Kidney glomerular epithelial cell (primary cell): Measurements from ENCODE around the gene CIART.
"Not testable (repeated sequence)": the region's sequence is repeated elsewhere in the genome, so short reads cannot be mapped to it uniquely, and the experiment has no call there.

ENCODE experiments used
- DNase-seq: peaks from one replicate; lab custom pipeline; 2025; lab: John Stamatoyannopoulos, UW

CIART gene

GRCh38 chr1:150281758-150282557 lies at the start of gene CIART:
TSS of gene CIART (plus strand) at chr1:150282554. CDS start at chr1:150283268, 714 bp downstream.
- peak; percentile 98 for DNase-seq

GRCh38 chr1:150232921-150233320 lies 49.4 kb upstream of the CIART start:
- not testable (repeated sequence) for DNase-seq

DNA sequence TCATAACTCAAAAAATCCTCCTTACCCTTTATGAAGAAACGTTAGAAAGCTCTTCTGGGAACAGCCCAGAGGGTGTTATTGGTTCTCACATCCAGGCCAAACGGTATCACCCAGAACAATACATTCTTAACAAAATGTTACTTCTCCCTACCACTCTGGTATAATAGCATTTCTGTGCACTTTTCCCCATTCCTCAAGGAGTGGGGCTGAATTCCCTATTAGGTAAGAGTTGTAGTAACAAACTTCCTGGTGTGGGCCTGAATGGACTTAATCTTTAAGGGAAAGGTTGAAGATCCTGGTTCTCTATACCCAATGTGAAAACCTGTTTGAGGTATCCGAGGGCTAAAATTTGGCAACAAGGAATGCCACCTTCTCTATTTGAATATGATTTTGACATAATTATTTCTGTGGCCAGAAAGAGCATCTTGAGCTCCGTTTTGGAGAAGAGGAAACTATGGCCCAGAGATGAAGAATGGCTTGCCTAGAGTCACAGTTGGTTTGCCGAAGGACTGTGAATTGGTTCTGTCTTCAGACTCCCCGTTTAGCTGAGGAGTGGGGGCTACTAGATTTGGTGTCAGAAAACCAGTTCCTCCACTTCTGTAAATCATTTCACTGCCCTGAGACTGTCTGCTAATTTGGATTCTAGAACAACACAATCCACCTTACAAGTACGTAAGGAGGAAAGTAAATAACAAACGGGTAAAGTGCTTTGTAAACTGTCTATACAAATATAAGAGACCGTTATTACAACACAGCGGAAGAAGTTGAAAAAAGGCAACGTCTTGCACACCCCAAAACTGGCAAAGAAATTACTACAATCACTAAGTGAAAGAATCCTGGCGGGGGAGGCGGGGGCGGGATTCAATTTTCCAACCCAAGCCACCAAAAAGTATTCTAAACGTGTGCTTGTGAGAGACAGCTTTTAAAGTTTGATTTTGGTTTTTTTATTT lies 48.7 kb upstream of the CIART start:
- DNase-seq: no peak

DNA sequence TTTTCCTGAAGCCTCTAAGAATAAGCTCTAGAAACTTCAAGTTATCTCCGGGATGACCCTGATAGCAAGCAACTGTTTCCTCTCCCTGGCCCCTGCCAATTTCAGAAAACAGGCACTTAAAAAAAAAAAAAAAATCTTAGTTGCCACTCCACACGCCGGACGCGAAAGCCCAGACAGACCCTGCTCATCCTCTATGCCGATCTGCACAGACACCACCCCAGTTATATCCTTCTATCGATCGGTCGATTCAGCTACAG lies 48.1 kb upstream of the CIART start:
- DNase-seq: no peak

- DNase-seq: peak; percentile 51
These were observed 47.6 kb upstream of the CIART start for GRCh38 chr1:150234566-150235293.

GRCh38 chr1:150235294-150235851 lies 47.0 kb upstream of the CIART start:
- DNase-seq: no peak

DNA sequence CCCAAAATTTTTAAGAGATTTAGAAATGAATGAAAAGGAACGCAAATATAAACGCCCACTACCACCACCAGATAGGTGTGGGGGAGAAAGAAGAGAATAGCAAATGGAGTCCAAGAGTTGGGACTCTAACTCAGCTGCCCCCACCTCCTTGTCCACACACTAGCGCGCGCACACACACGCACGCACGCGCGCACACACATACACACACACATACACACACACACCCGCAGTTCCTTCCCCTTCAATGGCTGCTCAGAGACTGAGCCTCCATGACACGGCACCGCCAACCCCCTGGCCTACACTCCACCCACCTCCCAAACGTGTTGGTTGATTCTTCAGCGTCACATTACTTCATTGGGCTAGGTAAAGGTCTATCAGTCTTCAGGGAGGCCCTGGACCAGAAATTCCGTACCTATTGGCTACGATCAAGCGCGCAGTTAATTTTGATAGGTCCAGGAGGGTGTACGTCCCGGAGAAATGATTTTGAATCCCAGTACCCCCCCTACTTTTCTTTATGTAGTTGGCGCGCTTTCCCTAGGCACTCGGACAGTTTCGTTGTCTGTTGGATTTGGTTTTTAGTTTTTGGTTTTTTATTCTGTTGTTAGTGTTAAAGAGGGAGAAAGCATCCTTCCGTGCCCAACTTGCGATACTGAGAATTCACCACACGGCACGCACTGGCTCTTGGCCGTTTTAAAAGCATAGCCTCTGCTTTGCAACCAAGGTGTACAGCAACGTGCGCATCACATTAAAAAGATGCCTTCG lies 46.3 kb upstream of the CIART start, which contains the start of gene ANP32E:
Gene ANP32E (minus strand): TSS at position 261 of the 762 bp plus-strand sequence. CDS start 326 bp downstream, outside the sequence.
- DNase-seq: peak; percentile 99

GRCh38 chr1:150236614-150237100 lies 45.7 kb upstream of the CIART start:
- no peak for DNase-seq

DNA sequence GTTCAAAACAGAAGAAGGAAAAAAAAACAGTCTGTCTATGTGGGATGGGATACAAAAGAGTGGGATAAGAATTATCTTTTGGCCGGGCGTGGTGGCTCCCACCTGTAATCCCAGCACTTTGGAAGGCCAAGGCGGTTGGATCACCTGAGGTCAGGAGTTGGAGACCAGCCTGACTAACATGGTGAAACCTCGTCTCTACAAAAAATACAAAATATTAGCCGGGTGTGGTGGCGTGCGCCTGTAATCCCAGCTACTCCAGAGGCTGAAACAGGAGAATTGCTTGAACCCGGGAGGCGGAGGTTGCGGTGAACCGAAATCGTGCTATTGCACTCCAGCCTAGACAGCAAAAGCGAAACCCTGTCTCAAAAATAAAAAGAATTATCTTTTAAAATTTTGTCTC lies 45.2 kb upstream of the CIART start:
- not testable (repeated sequence) for DNase-seq

GRCh38 chr1:150237746-150238145 lies 44.6 kb upstream of the CIART start:
- no peak for DNase-seq

DNA sequence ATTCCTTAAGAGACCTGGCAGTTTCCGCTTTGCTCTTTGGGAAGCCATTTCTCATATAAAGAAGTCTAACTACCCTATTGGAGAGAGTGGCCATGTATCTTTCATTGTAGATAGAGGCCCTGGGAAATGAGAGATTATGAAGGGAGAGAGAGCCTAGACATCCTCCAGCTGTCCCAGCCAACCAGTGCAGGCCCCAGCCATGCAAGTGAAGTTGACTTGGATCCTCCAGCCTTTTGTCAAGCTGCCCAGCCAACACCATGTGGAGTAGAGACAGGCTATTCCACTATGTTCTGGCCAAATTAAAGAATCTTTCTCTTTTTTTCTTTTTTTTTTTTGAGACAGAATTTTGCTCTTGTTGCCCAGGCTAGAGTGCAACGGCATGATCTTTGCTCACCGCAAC lies 39.4 kb upstream of the CIART start:
- no peak for DNase-seq

DNA sequence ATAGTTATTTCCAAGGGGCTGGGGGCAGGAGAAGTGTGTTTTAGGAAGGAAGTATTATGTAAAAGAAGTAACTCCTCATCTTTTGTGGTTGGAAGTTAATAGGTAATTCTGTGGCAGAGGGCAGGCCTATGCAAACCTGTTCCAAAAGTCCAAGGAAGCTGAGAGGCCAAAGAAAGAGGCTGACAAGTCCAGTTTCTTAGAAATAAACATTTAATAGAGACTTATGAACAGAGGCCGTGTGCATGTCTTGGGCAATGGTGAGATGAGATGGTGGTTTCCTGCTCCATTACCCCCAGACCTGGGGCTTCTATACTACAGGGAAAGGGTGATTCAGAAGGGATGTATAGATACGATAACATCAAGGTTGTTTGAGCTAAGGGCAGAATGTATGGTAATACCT lies 32.4 kb upstream of the CIART start:
- no peak for DNase-seq

- no peak for DNase-seq
These were observed 26.2 kb upstream of the CIART start for GRCh38 chr1:150256198-150256553.

- DNase-seq: no peak
These were observed 25.6 kb upstream of the CIART start for GRCh38 chr1:150256554-150257341.

DNA sequence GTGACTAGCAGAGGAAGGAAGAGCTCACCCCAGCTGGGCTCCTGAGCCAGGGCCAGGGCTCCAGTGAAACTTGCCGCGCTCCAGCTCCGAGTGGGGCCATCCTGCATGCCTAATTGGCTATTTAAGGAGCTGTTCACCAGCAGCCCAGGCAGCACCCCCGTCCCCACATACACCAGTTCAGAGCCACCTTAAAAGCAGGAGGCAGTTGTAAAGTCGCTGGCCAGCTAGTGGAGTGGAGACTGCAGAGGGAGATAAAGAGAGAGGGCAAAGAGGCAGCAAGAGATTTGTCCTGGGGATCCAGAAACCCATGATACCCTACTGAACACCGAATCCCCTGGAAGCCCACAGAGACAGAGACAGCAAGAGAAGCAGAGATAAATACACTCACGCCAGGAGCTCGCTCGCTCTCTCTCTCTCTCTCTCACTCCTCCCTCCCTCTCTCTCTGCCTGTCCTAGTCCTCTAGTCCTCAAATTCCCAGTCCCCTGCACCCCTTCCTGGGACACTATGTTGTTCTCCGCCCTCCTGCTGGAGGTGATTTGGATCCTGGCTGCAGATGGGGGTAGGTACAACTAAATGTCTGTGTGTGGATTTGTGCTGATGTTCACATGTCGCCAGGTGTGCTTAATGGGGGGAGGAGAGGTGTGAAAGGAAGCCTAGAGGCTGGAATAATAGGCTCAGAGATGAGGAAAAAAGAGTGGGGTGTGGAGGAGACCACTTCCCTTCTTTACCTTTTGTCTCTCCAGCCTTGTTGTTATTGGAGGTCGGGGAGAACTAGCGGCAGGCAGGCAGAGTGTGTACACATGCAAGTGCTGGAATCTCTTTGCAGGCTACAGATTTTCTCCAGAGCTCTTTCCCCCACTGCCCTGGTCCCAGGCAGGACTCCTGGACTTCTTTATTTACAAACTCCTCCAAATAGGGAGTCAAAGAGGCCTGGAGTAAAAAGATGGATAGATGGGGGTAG lies 24.4 kb upstream of the CIART start, which contains the start of gene CA14:
Gene CA14 (plus strand): TSS at position 151 of the 962 bp plus-strand sequence. CDS start 355 bp downstream, at position 506.
- DNase-seq: no peak

- DNase-seq: no peak
These were observed 23.1 kb upstream of the CIART start for GRCh38 chr1:150259217-150259616.

DNA sequence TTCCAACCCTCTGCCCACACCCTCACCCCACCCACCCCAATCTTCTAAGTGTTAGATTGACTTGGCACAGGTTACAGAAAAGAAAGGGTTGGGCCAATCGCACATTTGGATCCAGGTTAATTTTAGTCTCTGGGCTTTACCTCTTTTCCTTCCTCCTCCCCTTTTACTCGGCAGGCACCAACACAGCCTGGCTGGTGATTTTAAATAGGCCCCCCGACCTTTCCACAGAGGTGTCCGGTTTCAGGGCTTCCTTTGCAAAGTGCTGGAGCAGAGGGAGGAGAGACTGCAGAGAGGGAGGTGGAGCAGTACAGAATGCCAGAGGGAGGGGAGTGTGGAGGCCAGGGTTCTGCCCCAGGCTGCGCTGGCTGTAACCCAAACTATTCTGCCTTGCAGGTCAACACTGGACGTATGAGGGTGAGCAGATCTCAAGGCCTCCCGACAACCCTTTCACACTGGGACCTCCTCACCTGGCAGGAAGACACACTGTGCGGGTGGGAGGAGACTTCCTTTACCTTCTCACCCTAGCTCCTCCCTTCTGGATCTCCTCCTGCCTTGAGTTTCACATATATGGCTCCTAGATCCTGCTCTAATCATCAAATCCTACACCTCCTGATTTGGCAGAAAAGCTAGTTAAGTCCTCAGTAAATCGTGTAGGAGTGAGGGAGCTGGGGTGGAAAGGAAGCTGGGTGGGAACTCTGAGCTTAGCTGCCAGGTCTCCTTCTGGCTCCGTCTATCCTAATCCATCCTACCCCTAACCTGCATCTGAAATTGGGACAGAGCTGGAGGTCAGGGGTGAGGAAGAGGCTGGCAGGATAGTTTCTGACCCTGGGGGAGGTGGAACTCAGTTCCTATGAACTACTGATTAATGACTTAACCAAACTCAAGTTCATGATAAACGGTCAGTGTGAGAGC lies 22.3 kb upstream of the CIART start:
- no peak for DNase-seq

GRCh38 chr1:150261367-150261766 lies 21.0 kb upstream of the CIART start:
- DNase-seq: no peak
